ENCODE measurements around the gene NKAPD1. TPM values are rescaled to one million over a fixed set of nuclear protein-coding genes. Genes with fewer than 3 reads are reported as not detected.

The NKAPD1 gene
- total and polyA plus RNA-seq, 2 donors (not counting 1 experiment from before 2014, with no cell fraction given): 25.8 to 27.5 TPM

GRCh38 chr11:112115386-112115785, 41.3 kb downstream of the NKAPD1 start:
- Histone ChIP-seq H3K27ac (ENCODE audit: insufficient read depth, low read length) (no peak overlapping the region), H3K4me1 (ENCODE audit: control insufficient read depth, extremely low read depth, insufficient read depth, low read length) (no peaks in the 10 kb centered on the region), H3K4me2 (ENCODE audit: extremely low read depth, insufficient read depth, low read length) (no peak overlapping the region), H3K4me3 (replicated peaks in 1 of 4; ENCODE audit: control extremely low read depth in 1 of 4, insufficient read depth in 1 of 4, low read depth in 3 of 4, low read length in 4 of 4) (no peak overlapping the region), H3K27me3 (ENCODE audit: control insufficient read depth, insufficient read depth, low read length) (no peaks in the 10 kb centered on the region), H3K9me3 (ENCODE audit: control insufficient read depth, insufficient read depth, low read depth, low read length) (no peaks in the 10 kb centered on the region), H3K9ac (ENCODE audit: insufficient read depth, low read length) (no peak overlapping the region), H2AFZ (ENCODE audit: low read length) (no peak overlapping the region), H3K36me3 (ENCODE audit: control insufficient read depth, insufficient read depth, low read length) (no peaks in the 10 kb centered on the region), H3K79me2 (ENCODE audit: control insufficient read depth, insufficient read depth, low read length) (no peaks in the 10 kb centered on the region), H4K20me1 (ENCODE audit: control insufficient read depth, extremely low read depth, insufficient read depth, low read length) (no peaks in the 10 kb centered on the region)
- DNase-seq (ENCODE audit: low read depth in 2 of 2): no peak
- TF ChIP-seq CTCF (conservative IDR thresholded peaks at IDR 0.05 in 1 of 2, IDR thresholded peaks at IDR 0.05 in 1 of 2; ENCODE audit: low read depth in 1 of 2, low read length in 2 of 2) (no peak), EZH2 (IDR thresholded peaks at IDR 0.05; ENCODE audit: low read length, missing control alignments) (no peak)

GRCh38 chr11:112118176-112118575, 44.1 kb downstream of the NKAPD1 start:
- no peaks in the 10 kb centered on the region for H3K27me3 ChIP-seq (ENCODE audit: control insufficient read depth, insufficient read depth, low read length)
- TF ChIP-seq EZH2 (IDR thresholded peaks at IDR 0.05; ENCODE audit: low read length, missing control alignments): no peak
- TF ChIP-seq CTCF (conservative IDR thresholded peaks at IDR 0.05 in 1 of 2, IDR thresholded peaks at IDR 0.05 in 1 of 2; ENCODE audit: low read depth in 1 of 2, low read length in 2 of 2): no peak
- H3K9me3 ChIP-seq (ENCODE audit: control insufficient read depth, insufficient read depth, low read depth, low read length): no peaks in the 10 kb centered on the region
- H3K4me3 ChIP-seq (replicated peaks in 1 of 4; ENCODE audit: control extremely low read depth in 1 of 4, insufficient read depth in 1 of 4, low read depth in 3 of 4, low read length in 4 of 4): no peak overlapping the region
- no peak overlapping the region for H3K27ac ChIP-seq (ENCODE audit: insufficient read depth, low read length)
- no peaks in the 10 kb centered on the region for H4K20me1 ChIP-seq (ENCODE audit: control insufficient read depth, extremely low read depth, insufficient read depth, low read length)
- H3K4me2 ChIP-seq (ENCODE audit: extremely low read depth, insufficient read depth, low read length): no peak overlapping the region
- DNase-seq (ENCODE audit: low read depth in 2 of 2): no peak
- H3K36me3 ChIP-seq (ENCODE audit: control insufficient read depth, insufficient read depth, low read length): no peaks in the 10 kb centered on the region
- H3K9ac ChIP-seq (ENCODE audit: insufficient read depth, low read length): no peak overlapping the region
- H3K79me2 ChIP-seq (ENCODE audit: control insufficient read depth, insufficient read depth, low read length): no peaks in the 10 kb centered on the region
- H3K4me1 ChIP-seq (ENCODE audit: control insufficient read depth, extremely low read depth, insufficient read depth, low read length): no peaks in the 10 kb centered on the region
- H2AFZ ChIP-seq (ENCODE audit: low read length): no peak overlapping the region

GRCh38 chr11:112121981-112122615, 48.0 kb downstream of the NKAPD1 start:
- H3K4me2 ChIP-seq (ENCODE audit: extremely low read depth, insufficient read depth, low read length): no peak overlapping the region
- no peaks in the 10 kb centered on the region for H3K27me3 ChIP-seq (ENCODE audit: control insufficient read depth, insufficient read depth, low read length)
- no peak overlapping the region for H3K4me3 ChIP-seq (replicated peaks in 1 of 4; ENCODE audit: control extremely low read depth in 1 of 4, insufficient read depth in 1 of 4, low read depth in 3 of 4, low read length in 4 of 4)
- H3K4me1 ChIP-seq (ENCODE audit: control insufficient read depth, extremely low read depth, insufficient read depth, low read length): no peaks in the 10 kb centered on the region
- H3K79me2 ChIP-seq (ENCODE audit: control insufficient read depth, insufficient read depth, low read length): no peaks in the 10 kb centered on the region
- DNase-seq (ENCODE audit: low read depth in 2 of 2): peak in 1 of 2 donors; percentile 19
- H2AFZ ChIP-seq (ENCODE audit: low read length): no peak overlapping the region
- no peaks in the 10 kb centered on the region for H3K36me3 ChIP-seq (ENCODE audit: control insufficient read depth, insufficient read depth, low read length)
- H3K9ac ChIP-seq (ENCODE audit: insufficient read depth, low read length): no peak overlapping the region
- no peaks in the 10 kb centered on the region for H3K9me3 ChIP-seq (ENCODE audit: control insufficient read depth, insufficient read depth, low read depth, low read length)
- H3K27ac ChIP-seq (ENCODE audit: insufficient read depth, low read length): no peak overlapping the region
- no peak for TF ChIP-seq EZH2 (IDR thresholded peaks at IDR 0.05; ENCODE audit: low read length, missing control alignments)
- no peak for TF ChIP-seq CTCF (conservative IDR thresholded peaks at IDR 0.05 in 1 of 2, IDR thresholded peaks at IDR 0.05 in 1 of 2; ENCODE audit: low read depth in 1 of 2, low read length in 2 of 2)
- no peaks in the 10 kb centered on the region for H4K20me1 ChIP-seq (ENCODE audit: control insufficient read depth, extremely low read depth, insufficient read depth, low read length)

Measured in fibroblast of lung (primary cell).